Body of pancreas (tissue), 4 donors: ENCODE data around the gene MAMSTR. TPM values are rescaled to one million over a fixed set of nuclear protein-coding genes. Genes with fewer than 3 reads are reported as not detected.

Source experiments
- ATAC-seq: fragments of 150-250 bp; one replicate; pipeline ENCODE4 v1.9.1; 2016
- DNase-seq, 4 donors: peaks; one replicate each; pipeline ENCODE4 v3.0.0-alpha.2; 2019
- H3K27ac ChIP-seq, 4 donors: fragments of 200-600 bp; sonication (generic); 1 replicate in 3 of 4; 2 replicates in 1 of 4; pipeline versions ENCODE4 v1.5.1 to v1.6.1; 2016 to 2019; ENCODE audit warnings: mild to moderate bottlenecking in 1 of 4, mixed read lengths in 1 of 4, moderate library complexity in 1 of 4
- H3K27me3 ChIP-seq, 2 donors: fragments of 200-600 bp; sonication (generic); one replicate each; pipeline ENCODE4 v1.6.0; 2016; ENCODE audit warnings: mild to moderate bottlenecking in 1 of 2
- H3K36me3 ChIP-seq, 2 donors: fragments of 200-600 bp; sonication (generic); replicated peaks in 1 of 2; 2 replicates each; pipeline ENCODE4 v1.5.1; 2016; ENCODE audit warnings: low read depth in 2 of 2; ENCODE audit not compliant: insufficient read depth in 1 of 2
- H3K4me1 ChIP-seq: fragments of 200-600 bp; sonication (generic); one replicate; pipeline ENCODE4 v1.6.0; 2016
- H3K4me3 ChIP-seq, 2 donors: fragments of 200-600 bp; sonication (generic); 1 replicate in 1 of 2; 2 replicates in 1 of 2; pipeline ENCODE4 v1.5.1; 2016 to 2019
- H3K9me3 ChIP-seq, 3 donors: fragments of 200-600 bp; sonication (generic); 1 replicate in 2 of 3; 2 replicates in 1 of 3; pipeline ENCODE4 v1.5.1; 2016
- CTCF ChIP-seq, 7 experiments: fragments of 450-650 bp in 4 of 7; fragments of 200-600 bp in 3 of 7; sonication (generic) in 3 of 7; IDR thresholded peaks; one replicate each; pipeline ENCODE4 v1.5.1; 2016 to 2019; ENCODE audit warnings: antibody characterized with exemption in 7 of 7
- POLR2A ChIP-seq, 3 donors: fragments of 450-650 bp; IDR thresholded peaks; one replicate each; pipeline ENCODE4 v1.6.1; 2016; ENCODE audit warnings: antibody characterized with exemption in 3 of 3, mild to moderate bottlenecking in 2 of 3
- WGBS, 2 donors: methylation state at CpG; one replicate each; pipeline ENCODE4 v1.1.5; 2017; 5-methylcytosine and 5-hydroxymethylcytosine counted together
- intact Hi-C: fragments of 100-400 bp; cut with DNase I; formaldehyde crosslinking; loops from one replicate; pipeline ENCODE4 v1.15.1; 2023
- total RNA-seq, 2 donors: library from RNA; depleted of rRNA; stranded (reverse); fragments of >200 nt; gene quantifications; one replicate each; pipeline ENCODE4 v1.1.0, GENCODE V29; 2016

The MAMSTR gene
- total RNA-seq, 2 donors from 2014 or later, result 0.26 to 7.3 TPM

GRCh38 chr19:48757741-48758144, 38.2 kb upstream of the MAMSTR start:
- H3K27ac ChIP-seq, result no peak overlapping the region
- no peaks in the 10 kb centered on the region for H3K27me3 ChIP-seq
- DNase-seq (peak in 1 of 4 donors; percentile 4), ATAC-seq (no peak)
- TF ChIP-seq CTCF (IDR thresholded peaks at IDR 0.05) (no peak), POLR2A (IDR thresholded peaks at IDR 0.05) (no peak)
- WGBS, 2 donors, result 88 to 92% methylated on average over 5 to 14 of the region's 14 CpGs
- no peaks in the 10 kb centered on the region for H3K9me3 ChIP-seq
- peaks cover 24% of the 10 kb centered on the region for H3K4me1 ChIP-seq
- intact Hi-C loops, result no loop called here
- no peak overlapping the region for H3K4me3 ChIP-seq
- no peaks in the 10 kb centered on the region for H3K36me3 ChIP-seq

GRCh38 chr19:48757089-48757675, 37.7 kb upstream of the MAMSTR start:
- Histone ChIP-seq H3K4me1 (peaks cover 28% of the 10 kb centered on the region), H3K36me3 (no peaks in the 10 kb centered on the region), H3K4me3 (no peak overlapping the region), H3K9me3 (no peaks in the 10 kb centered on the region), H3K27ac (no peak overlapping the region), H3K27me3 (no peaks in the 10 kb centered on the region)
- 79 to 85% methylated on average over 6 to 12 of the region's 12 CpGs for WGBS, 2 donors
- peak in 1 of 4 donors; percentile 5 for DNase-seq
- intact Hi-C loops, result no loop called here
- no peak for TF ChIP-seq POLR2A (IDR thresholded peaks at IDR 0.05)
- TF ChIP-seq CTCF (IDR thresholded peaks at IDR 0.05), result no peak
- ATAC-seq, result no peak

GRCh38 chr19:48756686-48757085, 37.2 kb upstream of the MAMSTR start:
- peaks cover 28% of the 10 kb centered on the region for H3K4me1 ChIP-seq
- ATAC-seq (no peak), DNase-seq (no peak)
- no peaks in the 10 kb centered on the region for H3K9me3 ChIP-seq
- intact Hi-C loops, result no loop called here
- 79 to 82% methylated on average over 8 to 9 of the region's 9 CpGs for WGBS, 2 donors
- no peak overlapping the region for H3K27ac ChIP-seq
- no peaks in the 10 kb centered on the region for H3K36me3 ChIP-seq
- no peak overlapping the region for H3K4me3 ChIP-seq
- no peak for TF ChIP-seq CTCF (IDR thresholded peaks at IDR 0.05)
- H3K27me3 ChIP-seq, result no peaks in the 10 kb centered on the region

DNA sequence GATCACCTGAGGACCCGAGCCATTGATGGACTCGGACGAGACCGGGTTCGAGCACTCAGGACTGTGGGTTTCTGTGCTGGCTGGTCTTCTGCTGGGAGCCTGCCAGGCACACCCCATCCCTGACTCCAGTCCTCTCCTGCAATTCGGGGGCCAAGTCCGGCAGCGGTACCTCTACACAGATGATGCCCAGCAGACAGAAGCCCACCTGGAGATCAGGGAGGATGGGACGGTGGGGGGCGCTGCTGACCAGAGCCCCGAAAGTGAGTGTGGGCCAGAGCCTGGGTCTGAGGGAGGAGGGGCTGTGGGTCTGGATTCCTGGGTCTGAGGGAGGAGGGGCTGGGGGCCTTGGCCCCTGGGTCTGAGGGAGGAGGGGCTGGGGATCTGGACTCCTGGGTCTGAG, 36.7 kb upstream of the MAMSTR start:
- Histone ChIP-seq H3K4me3 (no peak overlapping the region), H3K27me3 (no peaks in the 10 kb centered on the region), H3K36me3 (no peaks in the 10 kb centered on the region), H3K27ac (no peak overlapping the region), H3K9me3 (no peaks in the 10 kb centered on the region), H3K4me1 (peaks cover 28% of the 10 kb centered on the region)
- DNase-seq (peak in 1 of 4 donors; percentile 7), ATAC-seq (no peak)
- intact Hi-C loops, result no loop called here
- TF ChIP-seq CTCF (IDR thresholded peaks at IDR 0.05) (no peak), POLR2A (IDR thresholded peaks at IDR 0.05) (no peak)
- 86% methylated on average over 11 of the region's 11 CpGs; no CpG with 5 or more reads in 1 of the 2 donors for WGBS, 2 donors

GRCh38 chr19:48755787-48756186, 36.3 kb upstream of the MAMSTR start:
- H3K27me3 ChIP-seq, result no peaks in the 10 kb centered on the region
- H3K9me3 ChIP-seq, result no peaks in the 10 kb centered on the region
- H3K27ac ChIP-seq, result no peak overlapping the region
- 60 to 65% methylated on average over 3 to 5 of the region's 5 CpGs for WGBS, 2 donors
- no peaks in the 10 kb centered on the region for H3K36me3 ChIP-seq
- no peak for TF ChIP-seq POLR2A (IDR thresholded peaks at IDR 0.05)
- no peak for TF ChIP-seq CTCF (IDR thresholded peaks at IDR 0.05)
- intact Hi-C loops, result no loop called here
- DNase-seq (peak in 1 of 4 donors; percentile 5), ATAC-seq (no peak)
- peaks cover 32% of the 10 kb centered on the region for H3K4me1 ChIP-seq
- no peak overlapping the region for H3K4me3 ChIP-seq
